HEK293T (cell line): Measurements from ENCODE around the gene TANC1.

ENCODE experiments used
- CTCF ChIA-PET: fragments of 350-600 bp; formaldehyde crosslinking; extraction: SDS; loops from one replicate; lab custom pipeline; 2021; ENCODE audit warnings: antibody characterized with exemption, inconsistent platforms; lab: Yijun Ruan, JAX
- POLR2A ChIA-PET: fragments of 350-600 bp; formaldehyde crosslinking; extraction: SDS; loops from one replicate; lab custom pipeline; 2020; ENCODE audit warnings: antibody characterized with exemption, inconsistent platforms; lab: Yijun Ruan, JAX
- DNase-seq: peaks from one replicate; pipeline ENCODE4 v3.0.0; 2012; ENCODE audit warnings: mixed read lengths; ENCODE audit errors: extremely low spot score
- ARNT ChIP-seq: fragments of 450-650 bp; IDR thresholded peaks from 2 replicates; pipeline ENCODE4 v1.6.1; 2017; ENCODE audit warnings: mild to moderate bottlenecking
- BHLHE40 ChIP-seq: fragments of 450-650 bp; IDR thresholded peaks from 2 replicates; pipeline ENCODE4 v1.6.1; 2016; ENCODE audit warnings: mild to moderate bottlenecking, moderate library complexity, borderline replicate concordance
- CTBP1 ChIP-seq: fragments of 450-650 bp; IDR thresholded peaks from 2 replicates; pipeline ENCODE4 v1.6.1; 2016; ENCODE audit warnings: borderline replicate concordance
- ELF4 ChIP-seq: fragments of 450-650 bp; IDR thresholded peaks from 2 replicates; pipeline ENCODE4 v1.6.1; 2017; ENCODE audit warnings: antibody characterized with exemption
- FOXA1 ChIP-seq: fragments of 450-650 bp; IDR thresholded peaks from 2 replicates; pipeline ENCODE4 v1.6.1; 2016; ENCODE audit warnings: mild to moderate bottlenecking
- FOXK2 ChIP-seq: fragments of 450-650 bp; IDR thresholded peaks from 2 replicates; pipeline ENCODE4 v1.6.1; 2016; ENCODE audit warnings: mild to moderate bottlenecking
- FOXM1 ChIP-seq: fragments of 450-650 bp; IDR thresholded peaks from 2 replicates; pipeline ENCODE4 v1.6.1; 2017; ENCODE audit warnings: mild to moderate bottlenecking, borderline replicate concordance
- HDGF ChIP-seq: fragments of 450-650 bp; IDR thresholded peaks from 2 replicates; pipeline ENCODE4 v1.6.1; 2017; ENCODE audit warnings: antibody characterized with exemption, borderline replicate concordance
- L3MBTL2 ChIP-seq: fragments of 450-650 bp; conservative IDR thresholded peaks from 2 replicates; pipeline ENCODE4 v1.6.1; 2016; ENCODE audit warnings: mild to moderate bottlenecking
- LEF1 ChIP-seq: fragments of 450-650 bp; IDR thresholded peaks from 2 replicates; pipeline ENCODE4 v1.6.1; 2017; ENCODE audit warnings: mild to moderate bottlenecking, borderline replicate concordance
- NFRKB ChIP-seq: fragments of 450-650 bp; IDR thresholded peaks from 2 replicates; pipeline ENCODE4 v1.6.1; 2016; ENCODE audit warnings: mild to moderate bottlenecking, moderate library complexity
- SP1 ChIP-seq: fragments of 450-650 bp; IDR thresholded peaks from 2 replicates; pipeline ENCODE4 v1.6.1; 2017
- SUZ12 ChIP-seq: fragments of 450-650 bp; IDR thresholded peaks from 2 replicates; pipeline ENCODE4 v1.6.1; 2016; ENCODE audit warnings: mild to moderate bottlenecking
- TARDBP ChIP-seq: fragments of 450-650 bp; IDR thresholded peaks from 2 replicates; pipeline ENCODE4 v1.6.1; 2016
- ZNF384 ChIP-seq: fragments of 450-650 bp; IDR thresholded peaks from 2 replicates; pipeline ENCODE4 v1.6.1; 2016
- TF ChIP-seq, protein P1 (sequence below): fragments of 450-650 bp; IDR thresholded peaks from 2 replicates; pipeline ENCODE4 v1.6.1; 2016

TANC1 gene

DNA sequence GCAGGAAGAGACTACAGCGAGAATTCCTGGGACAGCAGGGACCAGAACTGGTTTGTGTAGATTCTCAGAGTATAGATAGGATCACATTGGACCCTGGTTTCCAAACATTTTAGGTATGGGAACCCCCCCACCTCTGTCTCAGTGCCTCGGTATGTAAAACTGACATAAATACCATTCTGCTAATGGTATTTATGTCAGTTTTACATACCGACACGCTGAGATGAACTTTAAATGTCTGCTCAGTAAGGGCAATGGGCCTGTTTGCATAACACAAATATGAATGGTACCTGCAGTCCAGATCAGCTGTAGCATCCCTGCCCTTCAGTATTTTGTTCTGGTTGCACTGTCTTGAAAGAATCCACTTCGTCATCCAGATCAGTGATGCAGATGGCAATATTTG lies 244.9 kb downstream of the TANC1 start:
- no peak for TF ChIP-seq HDGF
- no peak for TF ChIP-seq TARDBP
- no peak for TF ChIP-seq ELF4
- TF ChIP-seq FOXK2 = no peak
- TF ChIP-seq ARNT = no peak
- TF ChIP-seq L3MBTL2 = no peak
- TF ChIP-seq LEF1 = no peak
- TF ChIP-seq BHLHE40 = no peak
- TF ChIP-seq, protein P1, sequence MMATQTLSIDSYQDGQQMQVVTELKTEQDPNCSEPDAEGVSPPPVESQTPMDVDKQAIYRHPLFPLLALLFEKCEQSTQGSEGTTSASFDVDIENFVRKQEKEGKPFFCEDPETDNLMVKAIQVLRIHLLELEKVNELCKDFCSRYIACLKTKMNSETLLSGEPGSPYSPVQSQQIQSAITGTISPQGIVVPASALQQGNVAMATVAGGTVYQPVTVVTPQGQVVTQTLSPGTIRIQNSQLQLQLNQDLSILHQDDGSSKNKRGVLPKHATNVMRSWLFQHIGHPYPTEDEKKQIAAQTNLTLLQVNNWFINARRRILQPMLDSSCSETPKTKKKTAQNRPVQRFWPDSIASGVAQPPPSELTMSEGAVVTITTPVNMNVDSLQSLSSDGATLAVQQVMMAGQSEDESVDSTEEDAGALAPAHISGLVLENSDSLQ = no peak
- TF ChIP-seq FOXA1 = no peak
- no peak for TF ChIP-seq ZNF384
- no peak for TF ChIP-seq SUZ12
- TF ChIP-seq NFRKB = no peak
- ChIA-PET POLR2A (no interaction called here), CTCF (no interaction called here)
- DNase-seq = no peak

DNA sequence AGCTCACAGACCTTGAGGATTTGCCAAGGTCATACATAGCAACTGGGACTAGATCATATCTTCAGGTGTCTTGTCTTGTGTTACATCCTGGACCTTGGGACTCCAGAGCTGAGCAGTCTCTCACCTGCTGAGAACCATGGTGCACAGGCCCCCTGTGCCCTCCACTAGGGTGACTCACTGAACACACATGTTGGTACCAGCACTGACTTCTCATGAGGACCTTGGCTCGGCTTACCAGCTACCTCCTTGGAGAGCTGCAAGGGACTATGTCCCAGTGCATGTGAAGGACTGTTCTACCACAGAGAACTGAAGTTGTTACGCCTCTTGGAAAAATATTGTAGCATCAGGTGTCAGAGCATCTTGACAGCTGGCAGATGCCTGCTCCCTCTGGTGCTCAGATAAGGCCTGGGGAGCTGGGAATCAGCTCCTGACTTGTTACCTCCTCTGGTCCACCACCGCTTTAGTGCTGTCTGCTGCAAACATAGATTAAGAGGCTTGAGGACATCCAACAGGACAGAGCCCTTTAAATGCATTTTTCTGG lies 246.0 kb downstream of the TANC1 start:
- ChIA-PET POLR2A (no interaction called here), CTCF (no interaction called here)
- no peak for TF ChIP-seq FOXK2
- TF ChIP-seq ZNF384 = no peak
- no peak for TF ChIP-seq ELF4
- no peak for TF ChIP-seq ARNT
- no peak for TF ChIP-seq SP1
- no peak for TF ChIP-seq HDGF
- TF ChIP-seq FOXA1 = no peak
- TF ChIP-seq SUZ12 = no peak
- no peak for TF ChIP-seq L3MBTL2
- TF ChIP-seq TARDBP = no peak
- TF ChIP-seq NFRKB = no peak
- TF ChIP-seq LEF1 = no peak
- TF ChIP-seq, protein P1 = no peak
- no peak for TF ChIP-seq FOXM1
- TF ChIP-seq BHLHE40 = no peak
- no peak for DNase-seq

DNA sequence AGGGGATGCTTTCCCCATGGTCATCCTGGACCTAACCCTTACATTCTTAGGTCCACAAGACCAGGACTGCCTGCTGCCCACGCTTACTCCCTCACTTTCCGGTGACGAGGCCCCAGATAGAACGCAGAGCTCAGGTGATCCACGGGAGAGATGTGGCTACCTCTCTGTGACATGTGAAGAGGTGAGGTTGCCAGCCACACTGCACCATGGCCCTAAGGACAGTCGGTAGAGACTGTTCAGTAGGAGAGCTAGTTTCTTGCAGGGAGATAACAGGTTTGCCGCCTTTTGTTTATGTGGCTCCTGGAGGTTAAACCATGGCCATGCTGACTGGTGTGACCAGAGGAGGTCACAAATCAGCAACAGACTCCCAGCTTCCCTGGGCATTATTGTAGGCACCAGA lies 246.7 kb downstream of the TANC1 start:
- ChIA-PET POLR2A (no interaction called here), CTCF (no interaction called here)

DNA sequence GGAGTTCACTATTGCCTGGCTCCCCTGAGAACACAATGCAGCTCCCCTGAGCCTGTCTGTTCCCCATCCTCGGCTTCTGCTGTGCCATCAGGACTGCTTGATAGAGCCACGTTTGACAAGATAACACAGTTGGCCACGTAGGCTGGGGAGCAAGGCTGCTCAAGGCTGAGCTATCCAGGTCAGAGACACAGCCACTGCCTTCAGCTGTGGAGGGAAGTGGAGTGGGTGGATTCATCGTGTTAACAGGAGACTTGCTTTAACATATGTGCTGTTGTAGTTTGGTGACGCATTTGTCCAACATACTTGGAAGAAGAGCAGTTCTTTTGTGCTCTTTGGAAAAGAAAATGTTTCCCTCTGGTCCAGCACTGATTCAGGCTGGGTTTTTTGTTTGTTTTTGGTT lies 249.2 kb downstream of the TANC1 start:
- ChIA-PET POLR2A (no interaction called here), CTCF (no interaction called here)
- no peak for DNase-seq
- TF ChIP-seq NFRKB (no peak), BHLHE40 (no peak), LEF1 (no peak), HDGF (no peak), FOXM1 (no peak), SP1 (no peak), ARNT (no peak), FOXA1 (no peak), L3MBTL2 (no peak), FOXK2 (no peak), TARDBP (no peak), SUZ12 (no peak), ZNF384 (no peak), CTBP1 (no peak), ELF4 (no peak)
- TF ChIP-seq, protein P1 = no peak

More for the DNA sequence above, 246.7 kb downstream of the TANC1 start:
- no peak for DNase-seq
- TF ChIP-seq FOXA1 (no peak), SUZ12 (no peak), SP1 (no peak), BHLHE40 (no peak)

DNA sequence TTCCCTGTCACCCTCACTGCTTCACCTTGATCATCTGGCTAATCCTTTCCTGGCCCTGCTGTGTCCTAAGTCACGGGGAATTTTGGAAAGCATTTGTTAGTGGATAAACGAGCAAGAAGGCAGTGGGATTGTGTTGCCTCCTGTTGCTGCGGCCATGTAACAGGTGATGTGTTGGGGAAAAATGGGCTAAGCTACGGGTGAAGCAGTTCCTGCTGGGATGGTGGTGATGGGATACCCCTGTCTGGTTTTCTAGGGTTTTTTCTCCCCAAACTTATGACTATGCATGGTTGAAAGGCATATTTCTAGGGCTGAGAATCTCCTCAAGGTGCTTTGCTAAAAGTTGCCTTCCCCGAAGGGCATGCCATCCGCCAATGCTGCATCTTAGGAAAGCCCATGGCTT lies 249.9 kb downstream of the TANC1 start:
- POLR2A ChIA-PET = no interaction called here
- TF ChIP-seq L3MBTL2 = no peak
- TF ChIP-seq SUZ12 = no peak
- TF ChIP-seq, protein P1 = no peak
- TF ChIP-seq NFRKB = no peak
- no peak for TF ChIP-seq HDGF
- CTCF ChIA-PET = no interaction called here
- no peak for DNase-seq

DNA sequence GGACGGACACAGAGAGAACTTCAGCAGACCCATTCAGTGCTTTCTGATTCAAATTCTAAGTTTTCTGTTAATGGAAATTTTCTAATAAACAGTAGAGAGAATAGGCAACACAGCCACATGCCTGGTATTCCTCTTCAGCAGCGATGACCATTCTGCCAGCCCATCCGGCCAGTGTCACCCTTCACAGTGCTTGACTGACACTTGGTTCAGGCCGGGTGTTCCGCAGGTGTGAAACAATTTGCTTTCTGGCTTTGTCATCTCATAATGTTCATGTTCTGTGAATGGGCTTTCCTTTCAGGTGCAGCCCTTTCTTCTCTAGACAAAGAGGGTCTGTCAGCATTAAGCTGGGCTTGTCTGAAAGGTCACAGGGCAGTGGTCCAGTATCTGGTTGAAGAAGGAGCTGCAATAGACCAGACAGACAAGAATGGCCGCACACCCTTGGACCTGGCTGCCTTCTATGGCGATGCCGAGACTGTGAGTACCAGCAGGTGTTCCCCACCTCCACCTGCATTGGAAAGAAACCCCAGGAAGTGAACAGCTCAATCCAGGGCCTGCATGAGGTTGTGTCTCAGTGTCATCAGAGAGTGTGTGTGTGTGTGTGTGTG lies 251.1 kb downstream of the TANC1 start:
- CTCF ChIA-PET = no interaction called here
- DNase-seq = no peak
- POLR2A ChIA-PET = no interaction called here
- TF ChIP-seq CTBP1 (no peak), ZNF384 (no peak), HDGF (no peak), TARDBP (no peak)
